Right atrium auricular region (tissue), 2 donors: Measurements from ENCODE around the gene LAMC2. TPM values are rescaled to one million over a fixed set of nuclear protein-coding genes. Genes with fewer than 3 reads are reported as not detected.

Experiments used
- DNase-seq: peaks from one replicate; pipeline ENCODE4 v3.0.0-alpha.2; 2019; ENCODE audit warnings: low spot score
- H3K27ac ChIP-seq, 2 donors: fragments of 200-600 bp; sonication (generic); 1 replicate in 1 of 2; 2 replicates in 1 of 2; pipeline ENCODE4 v1.5.1; 2016 to 2019
- H3K27me3 ChIP-seq, 2 donors: fragments of 200-600 bp; sonication (generic); one replicate each; pipeline versions ENCODE4 v1.5.1 to v1.6.0; 2017 to 2019
- H3K36me3 ChIP-seq: fragments of 200-600 bp; sonication (generic); one replicate; pipeline ENCODE4 v1.5.1; 2016
- H3K4me1 ChIP-seq, 2 donors: fragments of 200-600 bp; sonication (generic); one replicate each; pipeline versions ENCODE4 v1.5.1 to v1.6.0; 2017 to 2019
- H3K4me3 ChIP-seq, 2 donors: fragments of 200-600 bp; sonication (generic); 1 replicate in 1 of 2; 2 replicates in 1 of 2; pipeline ENCODE4 v1.5.1; 2017 to 2019; ENCODE audit warnings: mild to moderate bottlenecking in 1 of 2, moderate library complexity in 1 of 2
- H3K9me3 ChIP-seq, 2 donors: fragments of 200-600 bp; sonication (generic); one replicate each; pipeline ENCODE4 v1.5.1; 2019
- CTCF ChIP-seq, 2 donors: fragments of 200-600 bp; sonication (generic); IDR thresholded peaks; one replicate each; pipeline ENCODE4 v1.5.1; 2019; ENCODE audit warnings: antibody characterized with exemption in 2 of 2
- total RNA-seq, 2 donors: library from RNA; depleted of rRNA; stranded (reverse); fragments of >200 nt; gene quantifications; one replicate each; pipeline ENCODE4 v1.1.0, GENCODE V29; 2016

Gene LAMC2
- total RNA-seq, 2 donors from 2014 or later, result 2.6 to 4.9 TPM

GRCh38 chr1:183203094-183203493 lies 17.0 kb downstream of the LAMC2 start:
- H3K9me3 ChIP-seq, result no peaks in the 10 kb centered on the region
- no peak for DNase-seq
- no peak for TF ChIP-seq CTCF (IDR thresholded peaks at IDR 0.05)
- no peaks in the 10 kb centered on the region for H3K4me1 ChIP-seq
- H3K36me3 ChIP-seq, result no peaks in the 10 kb centered on the region
- no peak overlapping the region for H3K27ac ChIP-seq
- no peak overlapping the region for H3K4me3 ChIP-seq
- no peaks in the 10 kb centered on the region for H3K27me3 ChIP-seq

GRCh38 chr1:183205196-183205781 lies 19.2 kb downstream of the LAMC2 start:
- Histone ChIP-seq H3K4me1 (no peaks in the 10 kb centered on the region), H3K4me3 (no peak overlapping the region), H3K27ac (no peak overlapping the region), H3K9me3 (no peaks in the 10 kb centered on the region), H3K36me3 (no peaks in the 10 kb centered on the region), H3K27me3 (no peaks in the 10 kb centered on the region)
- no peak for TF ChIP-seq CTCF (IDR thresholded peaks at IDR 0.05)
- DNase-seq, result no peak

GRCh38 chr1:183206538-183207122 lies 20.6 kb downstream of the LAMC2 start:
- no peak for TF ChIP-seq CTCF (IDR thresholded peaks at IDR 0.05)
- DNase-seq, result no peak
- Histone ChIP-seq H3K9me3 (no peaks in the 10 kb centered on the region), H3K36me3 (no peaks in the 10 kb centered on the region), H3K27ac (no peak overlapping the region), H3K27me3 (no peaks in the 10 kb centered on the region), H3K4me1 (no peaks in the 10 kb centered on the region), H3K4me3 (no peak overlapping the region)

GRCh38 chr1:183209533-183210158 lies 23.6 kb downstream of the LAMC2 start:
- no peak for DNase-seq
- TF ChIP-seq CTCF (IDR thresholded peaks at IDR 0.05), result no peak
- no peaks in the 10 kb centered on the region for H3K27me3 ChIP-seq

GRCh38 chr1:183210681-183211080 lies 24.6 kb downstream of the LAMC2 start:
- Histone ChIP-seq H3K27ac (no peak overlapping the region), H3K36me3 (no peaks in the 10 kb centered on the region), H3K27me3 (no peaks in the 10 kb centered on the region), H3K4me1 (no peaks in the 10 kb centered on the region), H3K9me3 (no peaks in the 10 kb centered on the region), H3K4me3 (no peak overlapping the region)
- no peak for TF ChIP-seq CTCF (IDR thresholded peaks at IDR 0.05)
- no peak for DNase-seq

More at GRCh38 chr1:183209533-183210158, 23.6 kb downstream of the LAMC2 start:
- H3K9me3 ChIP-seq, result no peaks in the 10 kb centered on the region
- no peaks in the 10 kb centered on the region for H3K36me3 ChIP-seq
- no peaks in the 10 kb centered on the region for H3K4me1 ChIP-seq
- H3K27ac ChIP-seq, result no peak overlapping the region
- no peak overlapping the region for H3K4me3 ChIP-seq
